GM23338 (cell line): ENCODE results near the gene GALNT5.

Source experiments
- CREB1 ChIP-seq: fragments of 250-450 bp; sonication (Bioruptor Pico); IDR thresholded peaks from 2 replicates; pipeline ENCODE4 v1.5.0; 2020; ENCODE audit warnings: low read depth, mild to moderate bottlenecking, moderate library complexity
- ETS1 ChIP-seq: IDR thresholded peaks from 2 replicates; pipeline ENCODE4 v1.6.1; 2016; ENCODE audit warnings: antibody characterized with exemption
- EZH2 ChIP-seq: fragments of 200-600 bp; sonication (generic); IDR thresholded peaks from one replicate; pipeline ENCODE4 v1.8.0; 2017; ENCODE audit warnings: antibody characterized with exemption, mild to moderate bottlenecking, low read depth; ENCODE audit not compliant: unreplicated experiment
- EZH2phosphoT487 ChIP-seq: fragments of 200-600 bp; sonication (generic); IDR thresholded peaks from one replicate; pipeline ENCODE4 v1.8.1; 2018; ENCODE audit warnings: antibody characterized with exemption; ENCODE audit not compliant: unreplicated experiment
- JUNB ChIP-seq: IDR thresholded peaks from one replicate; pipeline ENCODE4 v1.6.1; 2016; ENCODE audit warnings: antibody characterized with exemption; ENCODE audit not compliant: unreplicated experiment
- NANOG ChIP-seq: IDR thresholded peaks from 2 replicates; pipeline ENCODE4 v1.6.1; 2016; ENCODE audit warnings: antibody characterized with exemption, borderline replicate concordance
- POLR2AphosphoS5 ChIP-seq: IDR thresholded peaks from 2 replicates; pipeline ENCODE4 v1.6.1; 2016; ENCODE audit warnings: antibody characterized with exemption, low read depth
- REST ChIP-seq: IDR thresholded peaks from one replicate; pipeline ENCODE4 v1.6.1; 2018; ENCODE audit warnings: antibody characterized with exemption; ENCODE audit not compliant: unreplicated experiment
- ZNF114 ChIP-seq: fragments of 250-450 bp; sonication (Bioruptor Pico); IDR thresholded peaks from 2 replicates; pipeline ENCODE4 v1.5.0; 2020; ENCODE audit warnings: mild to moderate bottlenecking, moderate library complexity
- ZNF331 ChIP-seq: fragments of 250-450 bp; sonication (Bioruptor Pico); IDR thresholded peaks from 2 replicates; pipeline ENCODE4 v1.5.0; 2020; ENCODE audit warnings: low read depth, mild to moderate bottlenecking, moderate library complexity
- TF ChIP-seq, protein P1 (sequence below), 2 experiments: fragments of 200-600 bp in 1 of 2; sonication (generic) in 1 of 2; conservative IDR thresholded peaks; 2 replicates each; pipeline versions ENCODE4 v1.5.1 to v1.6.1; 2016 to 2017; ENCODE audit warnings: antibody characterized with exemption in 2 of 2, low read depth in 2 of 2, mild to moderate bottlenecking in 2 of 2, moderate library complexity in 1 of 2

- TF ChIP-seq, protein P1, sequence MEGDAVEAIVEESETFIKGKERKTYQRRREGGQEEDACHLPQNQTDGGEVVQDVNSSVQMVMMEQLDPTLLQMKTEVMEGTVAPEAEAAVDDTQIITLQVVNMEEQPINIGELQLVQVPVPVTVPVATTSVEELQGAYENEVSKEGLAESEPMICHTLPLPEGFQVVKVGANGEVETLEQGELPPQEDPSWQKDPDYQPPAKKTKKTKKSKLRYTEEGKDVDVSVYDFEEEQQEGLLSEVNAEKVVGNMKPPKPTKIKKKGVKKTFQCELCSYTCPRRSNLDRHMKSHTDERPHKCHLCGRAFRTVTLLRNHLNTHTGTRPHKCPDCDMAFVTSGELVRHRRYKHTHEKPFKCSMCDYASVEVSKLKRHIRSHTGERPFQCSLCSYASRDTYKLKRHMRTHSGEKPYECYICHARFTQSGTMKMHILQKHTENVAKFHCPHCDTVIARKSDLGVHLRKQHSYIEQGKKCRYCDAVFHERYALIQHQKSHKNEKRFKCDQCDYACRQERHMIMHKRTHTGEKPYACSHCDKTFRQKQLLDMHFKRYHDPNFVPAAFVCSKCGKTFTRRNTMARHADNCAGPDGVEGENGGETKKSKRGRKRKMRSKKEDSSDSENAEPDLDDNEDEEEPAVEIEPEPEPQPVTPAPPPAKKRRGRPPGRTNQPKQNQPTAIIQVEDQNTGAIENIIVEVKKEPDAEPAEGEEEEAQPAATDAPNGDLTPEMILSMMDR (conservative IDR thresholded peaks at IDR 0.05; ENCODE audit: low read depth in 2 of 2), result no peak
- no peak for TF ChIP-seq POLR2AphosphoS5
- no peak for TF ChIP-seq ZNF331 (CRISPR knock-in tag)
- no peak for TF ChIP-seq EZH2phosphoT487
- TF ChIP-seq EZH2, result no peak
- no peak for TF ChIP-seq REST
- no peak for TF ChIP-seq JUNB
- TF ChIP-seq CREB1 (CRISPR knock-in tag), result no peak
- no peak for TF ChIP-seq ZNF114 (CRISPR knock-in tag)
- TF ChIP-seq NANOG, result no peak
- TF ChIP-seq ETS1, result no peak
These were observed 55.5 kb downstream of the GALNT5 start for GRCh38 chr2:157312866-157313486.
